Islet precursor cell (in vitro differentiated cells): ENCODE results near the gene MGAT2.
A peak's percentile ranks its signal among the peaks of the same experiment; 100 is the strongest.
"Not testable (repeated sequence)": the region's sequence is repeated elsewhere in the genome, so short reads cannot be mapped to it uniquely, and the experiment has no call there.

Experiments used
- DNase-seq: peaks from one replicate; pipeline ENCODE4 v3.0.0-alpha.2; 2018

Gene MGAT2

GRCh38 chr14:49612671-49613070 is 7.9 kb upstream of the MGAT2 start:
- DNase-seq, result no peak

- DNase-seq, result no peak
Measured at GRCh38 chr14:49614196-49614595, 6.4 kb upstream of the MGAT2 start.

- no peak for DNase-seq
Measured at GRCh38 chr14:49615776-49616175, 4.8 kb upstream of the MGAT2 start.

GRCh38 chr14:49617852-49618519 is 2.6 kb upstream of the MGAT2 start:
- DNase-seq, result no peak

- not testable (repeated sequence) for DNase-seq
Measured at GRCh38 chr14:49619273-49619672, 1.3 kb upstream of the MGAT2 start.

DNA sequence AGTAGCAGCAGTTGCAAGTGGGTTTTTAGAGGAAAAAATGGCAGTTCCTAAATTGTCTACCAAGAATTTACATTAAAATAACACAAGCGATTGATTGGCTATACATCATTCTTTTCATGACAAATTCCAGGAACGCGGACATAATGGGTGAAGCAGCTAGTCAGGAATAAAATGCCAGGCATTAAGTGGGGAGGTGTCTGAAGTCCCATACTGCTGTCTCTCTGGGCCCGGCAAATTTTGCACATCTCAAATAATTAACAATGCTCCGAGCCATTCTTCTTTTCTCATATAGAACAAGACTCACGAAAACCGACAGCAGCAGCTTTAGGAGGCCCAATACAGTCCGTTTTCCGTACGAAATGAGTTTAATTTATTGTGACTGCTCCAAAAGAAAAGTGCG is 869 bp upstream of the MGAT2 start:
- no peak for DNase-seq

- peak; percentile 83 for DNase-seq
Measured at GRCh38 chr14:49621114-49621881, 699 bp downstream of the MGAT2 start.

DNA sequence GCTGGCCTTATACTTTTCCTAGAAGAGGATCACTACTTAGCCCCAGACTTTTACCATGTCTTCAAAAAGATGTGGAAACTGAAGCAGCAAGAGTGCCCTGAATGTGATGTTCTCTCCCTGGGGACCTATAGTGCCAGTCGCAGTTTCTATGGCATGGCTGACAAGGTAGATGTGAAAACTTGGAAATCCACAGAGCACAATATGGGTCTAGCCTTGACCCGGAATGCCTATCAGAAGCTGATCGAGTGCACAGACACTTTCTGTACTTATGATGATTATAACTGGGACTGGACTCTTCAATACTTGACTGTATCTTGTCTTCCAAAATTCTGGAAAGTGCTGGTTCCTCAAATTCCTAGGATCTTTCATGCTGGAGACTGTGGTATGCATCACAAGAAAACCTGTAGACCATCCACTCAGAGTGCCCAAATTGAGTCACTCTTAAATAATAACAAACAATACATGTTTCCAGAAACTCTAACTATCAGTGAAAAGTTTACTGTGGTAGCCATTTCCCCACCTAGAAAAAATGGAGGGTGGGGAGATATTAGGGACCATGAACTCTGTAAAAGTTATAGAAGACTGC is 1.5 kb downstream of the MGAT2 start:
- DNase-seq, result no peak

- DNase-seq, result no peak
Measured at GRCh38 chr14:49623387-49623786, 2.8 kb downstream of the MGAT2 start.

GRCh38 chr14:49623941-49624839 is 3.6 kb downstream of the MGAT2 start:
- DNase-seq, result no peak

- peak; percentile 98 for DNase-seq
Measured at GRCh38 chr14:49633640-49634546, 13.3 kb downstream of the MGAT2 start.

GRCh38 chr14:49634547-49635334 is 14.1 kb downstream of the MGAT2 start, which contains the start of gene DNAAF2:
Gene DNAAF2 (minus strand): TSS chr14:49635244. CDS start chr14:49635149, 95 bp downstream.
- DNase-seq, result peak; percentile 83

- DNase-seq, result no peak
Measured at GRCh38 chr14:49636866-49637265, 16.3 kb downstream of the MGAT2 start.

GRCh38 chr14:49637534-49638078 is 17.0 kb downstream of the MGAT2 start:
- DNase-seq, result no peak

DNA sequence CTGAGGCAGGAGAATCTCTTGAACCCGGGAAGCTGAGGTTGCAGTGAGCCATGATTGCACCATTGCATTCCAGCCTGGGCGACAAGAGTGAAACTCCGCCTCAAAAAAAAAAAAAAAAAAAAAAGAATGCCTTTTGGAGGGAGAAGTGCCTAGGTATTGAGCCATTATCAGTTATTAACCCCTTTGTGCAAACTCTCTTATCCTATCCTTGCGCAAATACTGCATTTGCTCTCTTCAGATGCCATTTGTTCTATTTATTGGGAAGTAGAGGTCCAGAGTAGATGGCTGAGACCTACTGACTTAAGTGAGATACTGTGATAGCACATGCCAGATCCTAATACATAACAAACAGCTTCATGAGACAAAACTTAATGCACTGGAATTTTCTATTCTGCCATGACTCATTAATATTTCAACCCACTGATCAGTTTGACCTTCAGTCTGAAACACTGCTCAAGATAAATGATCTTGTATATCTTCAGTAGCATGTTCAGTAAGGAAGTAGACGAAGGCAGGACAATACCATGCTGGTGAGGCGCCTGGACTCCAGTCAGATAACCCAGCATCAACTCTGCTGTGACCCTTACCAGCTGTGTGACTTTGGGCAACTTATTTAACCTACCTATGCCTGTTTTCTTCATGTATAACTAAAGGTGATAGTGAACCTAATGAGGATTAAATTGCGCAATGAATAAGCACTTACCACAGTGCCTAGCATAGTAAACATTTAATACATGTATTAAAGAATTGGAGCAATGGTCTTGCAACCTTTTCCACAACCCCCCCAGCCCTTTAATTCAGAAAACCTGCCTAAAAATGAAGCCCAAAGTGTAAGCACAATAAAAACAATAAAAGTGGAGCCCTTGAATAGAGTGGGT is 20.2 kb downstream of the MGAT2 start:
- no peak for DNase-seq

- DNase-seq, result peak; percentile 58
Measured at GRCh38 chr14:49641697-49642129, 21.1 kb downstream of the MGAT2 start.

DNA sequence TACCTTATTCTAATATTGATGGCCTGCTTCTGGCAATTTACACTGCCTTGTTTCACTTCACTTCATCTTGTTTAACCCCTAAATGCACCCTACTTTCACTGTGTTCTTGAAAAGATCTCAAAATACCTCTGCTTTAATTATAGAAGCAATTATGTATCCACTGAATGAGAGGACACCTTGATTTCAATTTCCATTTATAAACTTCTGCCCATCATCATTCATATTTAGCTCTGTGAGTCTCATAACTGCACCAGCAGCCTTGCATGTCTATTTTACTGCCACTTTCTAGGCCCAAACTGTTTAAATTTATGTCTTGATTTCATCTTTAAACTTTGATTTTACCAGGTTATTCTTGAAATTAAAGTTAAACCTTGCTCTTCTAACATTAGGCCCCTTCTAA is 21.6 kb downstream of the MGAT2 start:
- DNase-seq, result no peak

GRCh38 chr14:49653508-49653907 is 32.9 kb downstream of the MGAT2 start:
- no peak for DNase-seq

DNA sequence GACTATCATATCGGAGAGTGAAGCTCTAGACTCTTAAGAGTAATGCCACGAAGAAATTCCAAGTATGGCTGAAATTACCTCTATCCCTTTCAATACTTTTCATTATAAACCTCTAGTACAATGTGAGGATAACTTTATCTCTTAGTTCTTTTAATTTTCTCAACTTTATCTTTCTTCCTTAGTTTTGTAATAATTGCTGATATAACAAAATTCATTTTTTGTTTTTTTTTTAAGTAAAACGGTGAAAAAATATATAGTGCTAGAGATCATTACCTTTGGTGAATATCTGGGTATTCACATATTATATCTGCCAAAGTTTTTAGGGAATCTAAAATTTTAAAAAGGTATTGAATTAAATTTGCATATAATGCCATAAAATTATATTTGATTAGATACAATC is 33.9 kb downstream of the MGAT2 start:
- DNase-seq, result no peak

- not testable (repeated sequence) for DNase-seq
Measured at GRCh38 chr14:49657500-49657899, 36.9 kb downstream of the MGAT2 start.
